Choroid plexus epithelial cell (primary cell): Measurements from ENCODE around the gene TRPM6.
"Not testable (repeated sequence)": the region's sequence is repeated elsewhere in the genome, so short reads cannot be mapped to it uniquely, and the experiment has no call there.

ENCODE experiments used
- DNase-seq: peaks from one replicate; pipeline ENCODE4 v3.0.0-alpha.2; 2010; ENCODE audit warnings: low read depth
- H3K4me3 ChIP-seq: 2 replicates; pipeline ENCODE4 v1.5.1; 2011; ENCODE audit warnings: low read depth, mild to moderate bottlenecking, control low read depth, low read length, moderate library complexity
- CTCF ChIP-seq: conservative IDR thresholded peaks from 2 replicates; pipeline ENCODE4 v1.5.1; 2011; ENCODE audit warnings: low read depth, mild to moderate bottlenecking, control low read depth, inconsistent platforms, low read length, moderate library complexity

Gene TRPM6

GRCh38 chr9:74858751-74859414 lies 28.8 kb downstream of the TRPM6 start:
- TF ChIP-seq CTCF: no peak
- DNase-seq: peak; percentile 6
- no peak overlapping the region for H3K4me3 ChIP-seq

GRCh38 chr9:74856989-74857388 lies 30.7 kb downstream of the TRPM6 start:
- H3K4me3 ChIP-seq: no peak overlapping the region
- TF ChIP-seq CTCF: no peak
- DNase-seq: no peak

GRCh38 chr9:74855072-74855471 lies 32.6 kb downstream of the TRPM6 start:
- H3K4me3 ChIP-seq: no peak overlapping the region
- no peak for TF ChIP-seq CTCF
- DNase-seq: no peak

- not testable (repeated sequence) for H3K4me3 ChIP-seq, DNase-seq
Measured at GRCh38 chr9:74853024-74853423, 34.7 kb downstream of the TRPM6 start.

GRCh38 chr9:74848153-74848525 lies 39.6 kb downstream of the TRPM6 start:
- DNase-seq: no peak
- no peak for TF ChIP-seq CTCF
- H3K4me3 ChIP-seq: no peak overlapping the region

- TF ChIP-seq CTCF: no peak
- H3K4me3 ChIP-seq: no peak overlapping the region
- no peak for DNase-seq
Measured at GRCh38 chr9:74847478-74848152, 40.1 kb downstream of the TRPM6 start.

GRCh38 chr9:74846766-74847165 lies 41.0 kb downstream of the TRPM6 start:
- no peak overlapping the region for H3K4me3 ChIP-seq
- DNase-seq: no peak
- no peak for TF ChIP-seq CTCF
